Subcutaneous abdominal adipose tissue (tissue), 5 donors: ENCODE measurements around the gene MYO10.
"Not testable (repeated sequence)": the region's sequence is repeated elsewhere in the genome, so short reads cannot be mapped to it uniquely, and the experiment has no call there.

Source experiments
- H3K27ac ChIP-seq: one replicate; pipeline ENCODE4 v1.7.0; 2013; ENCODE audit warnings: low read depth, mild to moderate bottlenecking, inconsistent platforms, low read length, moderate library complexity
- H3K27me3 ChIP-seq, 5 donors: one replicate each; pipeline ENCODE4 v1.7.0; 2013; ENCODE audit warnings: low read length in 5 of 5, inconsistent platforms in 1 of 5; ENCODE audit not compliant: control insufficient read depth in 5 of 5, insufficient read depth in 4 of 5
- H3K36me3 ChIP-seq, 5 donors: one replicate each; pipeline ENCODE4 v1.7.0; 2013; ENCODE audit warnings: low read length in 5 of 5; ENCODE audit not compliant: control insufficient read depth in 5 of 5, insufficient read depth in 5 of 5
- H3K4me1 ChIP-seq, 5 donors: one replicate each; pipeline ENCODE4 v1.7.0; 2013; ENCODE audit warnings: low read length in 5 of 5, mild to moderate bottlenecking in 3 of 5, moderate library complexity in 1 of 5; ENCODE audit not compliant: control insufficient read depth in 5 of 5, insufficient read depth in 5 of 5
- H3K4me3 ChIP-seq, 5 donors: one replicate each; pipeline ENCODE4 v1.7.0; 2013; ENCODE audit warnings: low read length in 5 of 5, low read depth in 1 of 5
- H3K9ac ChIP-seq, 5 donors: one replicate each; pipeline ENCODE4 v1.7.0; 2013; ENCODE audit warnings: low read length in 5 of 5, mild to moderate bottlenecking in 4 of 5, moderate library complexity in 3 of 5
- H3K9me3 ChIP-seq, 5 donors: one replicate each; pipeline ENCODE4 v1.7.0; 2013; ENCODE audit warnings: low read length in 5 of 5; ENCODE audit not compliant: control insufficient read depth in 5 of 5
- donor health status: healthy.
- donor health status: healthy.
- donor health status: healthy.
- donor health status: healthy.
- donor health status: healthy.

Gene MYO10

DNA sequence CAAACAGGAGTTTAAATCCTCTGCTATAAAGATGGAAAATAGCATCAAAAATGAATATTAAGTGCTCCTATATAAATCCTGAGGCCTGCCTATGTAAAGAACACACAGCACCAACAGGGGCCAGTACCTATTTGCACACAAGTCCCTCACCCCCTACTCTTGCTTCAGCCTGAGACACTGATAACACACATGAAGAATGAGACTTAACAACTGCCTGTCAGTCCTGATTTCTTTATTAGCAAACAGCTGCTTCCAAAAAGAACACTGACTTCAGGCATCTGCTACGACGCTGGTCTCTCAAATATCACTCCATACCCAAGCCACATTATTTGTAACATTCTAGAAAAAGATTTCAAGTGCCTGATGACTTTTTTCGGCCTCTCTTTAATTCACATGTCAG is 55.5 kb downstream of the MYO10 start:
- no peak overlapping the region for H3K4me3 ChIP-seq
- H3K9ac ChIP-seq: no peak overlapping the region
- no peaks in the 10 kb centered on the region for H3K27me3 ChIP-seq
- H3K36me3 ChIP-seq: no peaks in the 10 kb centered on the region
- H3K9me3 ChIP-seq: no peaks in the 10 kb centered on the region
- H3K27ac ChIP-seq: no peak overlapping the region
- peaks cover 0 to 8% (median under 1%) of the 10 kb centered on the region in 5 donors for H3K4me1 ChIP-seq

GRCh38 chr5:16879650-16880049 is 56.4 kb downstream of the MYO10 start:
- Histone ChIP-seq H3K27me3 (no peaks in the 10 kb centered on the region), H3K36me3 (no peaks in the 10 kb centered on the region), H3K9ac (no peak overlapping the region), H3K4me3 (no peak overlapping the region), H3K4me1 (peaks cover 0 to 3% (median 0%) of the 10 kb centered on the region in 5 donors), H3K27ac (no peak overlapping the region), H3K9me3 (no peaks in the 10 kb centered on the region)

DNA sequence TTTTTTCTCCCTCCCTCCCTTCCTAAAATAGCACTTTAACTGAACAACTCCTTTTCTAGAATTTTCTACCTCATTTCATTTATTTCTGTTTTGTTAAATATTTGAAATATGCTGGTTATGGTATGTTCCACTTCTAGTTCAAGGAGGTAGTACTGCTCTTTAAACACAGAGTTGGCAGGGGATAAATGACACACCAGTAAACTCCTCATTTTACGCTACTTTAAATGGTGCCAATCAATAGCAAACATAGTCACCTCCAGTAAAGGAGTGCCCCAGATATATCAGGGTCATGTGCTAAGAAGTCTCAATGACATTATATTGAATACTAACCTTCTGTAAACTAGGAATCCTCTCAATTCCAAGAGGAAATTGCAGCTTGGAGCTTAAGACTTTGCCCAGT is 56.9 kb downstream of the MYO10 start:
- H3K27me3 ChIP-seq: no peaks in the 10 kb centered on the region
- no peaks in the 10 kb centered on the region for H3K9me3 ChIP-seq
- H3K9ac ChIP-seq: no peak overlapping the region
- H3K4me3 ChIP-seq: no peak overlapping the region
- peaks cover 0 to 3% (median 0%) of the 10 kb centered on the region in 5 donors for H3K4me1 ChIP-seq
- H3K27ac ChIP-seq: no peak overlapping the region
- H3K36me3 ChIP-seq: no peaks in the 10 kb centered on the region

- no peak overlapping the region for H3K27ac ChIP-seq
- H3K36me3 ChIP-seq: no peaks in the 10 kb centered on the region
- H3K9me3 ChIP-seq: no peaks in the 10 kb centered on the region
- no peak overlapping the region for H3K4me3 ChIP-seq
- no peak overlapping the region for H3K9ac ChIP-seq
- H3K4me1 ChIP-seq: peaks cover 0 to 3% (median 0%) of the 10 kb centered on the region in 5 donors
- no peaks in the 10 kb centered on the region for H3K27me3 ChIP-seq
Measured at GRCh38 chr5:16877267-16877935, 58.7 kb downstream of the MYO10 start.

- H3K27ac ChIP-seq, H3K4me1 ChIP-seq, H3K36me3 ChIP-seq, H3K27me3 ChIP-seq, H3K4me3 ChIP-seq, H3K9me3 ChIP-seq, H3K9ac ChIP-seq: not testable (repeated sequence)
Measured at GRCh38 chr5:16874424-16874823, 61.7 kb downstream of the MYO10 start.

- peak overlapping the region; percentile 21 for H3K27ac ChIP-seq
- no peak overlapping the region for H3K9ac ChIP-seq
Measured at GRCh38 chr5:16871746-16872339, 64.2 kb downstream of the MYO10 start.

GRCh38 chr5:16870878-16871277 is 65.2 kb downstream of the MYO10 start:
- Histone ChIP-seq H3K9me3 (no peaks in the 10 kb centered on the region), H3K4me3 (no peak overlapping the region), H3K27ac (peak overlapping the region; percentile 21), H3K4me1 (peaks cover 0 to 4% (median 0%) of the 10 kb centered on the region in 5 donors), H3K9ac (no peak overlapping the region), H3K36me3 (no peaks in the 10 kb centered on the region), H3K27me3 (no peaks in the 10 kb centered on the region)

More at GRCh38 chr5:16871746-16872339, 64.2 kb downstream of the MYO10 start:
- H3K9me3 ChIP-seq: no peaks in the 10 kb centered on the region
- no peak overlapping the region for H3K4me3 ChIP-seq
- H3K27me3 ChIP-seq: no peaks in the 10 kb centered on the region
- H3K36me3 ChIP-seq: no peaks in the 10 kb centered on the region
- H3K4me1 ChIP-seq: peaks cover 0 to 4% (median 0%) of the 10 kb centered on the region in 5 donors

- no peak overlapping the region for H3K27ac ChIP-seq
- no peak overlapping the region for H3K4me3 ChIP-seq
- no peak overlapping the region for H3K9ac ChIP-seq
- H3K36me3 ChIP-seq: no peaks in the 10 kb centered on the region
- H3K27me3 ChIP-seq: no peaks in the 10 kb centered on the region
- no peaks in the 10 kb centered on the region for H3K9me3 ChIP-seq
- peaks cover 0 to 4% (median 0%) of the 10 kb centered on the region in 5 donors for H3K4me1 ChIP-seq
Measured at GRCh38 chr5:16869821-16870796, 66.0 kb downstream of the MYO10 start.

DNA sequence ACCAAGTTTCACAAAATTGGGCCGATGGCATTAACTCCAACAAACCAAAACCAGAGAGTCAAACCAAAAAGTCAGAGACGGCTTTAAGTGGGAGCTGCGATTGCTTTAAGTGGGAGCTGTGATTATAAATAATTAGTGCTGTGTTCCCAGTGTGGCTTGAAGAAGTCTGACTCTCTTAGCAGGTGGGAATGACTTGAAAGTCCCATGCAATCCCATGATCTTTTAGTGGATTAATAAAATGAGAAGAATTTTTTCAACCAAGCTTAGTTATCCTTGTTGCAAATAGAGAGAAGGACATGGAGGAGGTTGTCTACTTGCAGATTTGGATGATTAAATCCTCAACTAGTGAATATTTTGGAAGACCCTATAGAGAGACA is 68.5 kb downstream of the MYO10 start:
- Histone ChIP-seq H3K27me3 (no peaks in the 10 kb centered on the region), H3K9me3 (no peaks in the 10 kb centered on the region), H3K9ac (no peak overlapping the region), H3K36me3 (no peaks in the 10 kb centered on the region), H3K4me3 (no peak overlapping the region), H3K27ac (no peak overlapping the region), H3K4me1 (peaks cover 0 to 14% (median 7%) of the 10 kb centered on the region in 5 donors)
